ENCODE data around the gene TBC1D10B.

The TBC1D10B gene, protein sequence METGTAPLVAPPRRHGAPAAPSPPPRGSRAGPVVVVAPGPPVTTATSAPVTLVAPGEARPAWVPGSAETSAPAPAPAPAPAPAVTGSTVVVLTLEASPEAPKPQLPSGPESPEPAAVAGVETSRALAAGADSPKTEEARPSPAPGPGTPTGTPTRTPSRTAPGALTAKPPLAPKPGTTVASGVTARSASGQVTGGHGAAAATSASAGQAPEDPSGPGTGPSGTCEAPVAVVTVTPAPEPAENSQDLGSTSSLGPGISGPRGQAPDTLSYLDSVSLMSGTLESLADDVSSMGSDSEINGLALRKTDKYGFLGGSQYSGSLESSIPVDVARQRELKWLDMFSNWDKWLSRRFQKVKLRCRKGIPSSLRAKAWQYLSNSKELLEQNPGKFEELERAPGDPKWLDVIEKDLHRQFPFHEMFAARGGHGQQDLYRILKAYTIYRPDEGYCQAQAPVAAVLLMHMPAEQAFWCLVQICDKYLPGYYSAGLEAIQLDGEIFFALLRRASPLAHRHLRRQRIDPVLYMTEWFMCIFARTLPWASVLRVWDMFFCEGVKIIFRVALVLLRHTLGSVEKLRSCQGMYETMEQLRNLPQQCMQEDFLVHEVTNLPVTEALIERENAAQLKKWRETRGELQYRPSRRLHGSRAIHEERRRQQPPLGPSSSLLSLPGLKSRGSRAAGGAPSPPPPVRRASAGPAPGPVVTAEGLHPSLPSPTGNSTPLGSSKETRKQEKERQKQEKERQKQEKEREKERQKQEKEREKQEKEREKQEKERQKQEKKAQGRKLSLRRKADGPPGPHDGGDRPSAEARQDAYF

DNA sequence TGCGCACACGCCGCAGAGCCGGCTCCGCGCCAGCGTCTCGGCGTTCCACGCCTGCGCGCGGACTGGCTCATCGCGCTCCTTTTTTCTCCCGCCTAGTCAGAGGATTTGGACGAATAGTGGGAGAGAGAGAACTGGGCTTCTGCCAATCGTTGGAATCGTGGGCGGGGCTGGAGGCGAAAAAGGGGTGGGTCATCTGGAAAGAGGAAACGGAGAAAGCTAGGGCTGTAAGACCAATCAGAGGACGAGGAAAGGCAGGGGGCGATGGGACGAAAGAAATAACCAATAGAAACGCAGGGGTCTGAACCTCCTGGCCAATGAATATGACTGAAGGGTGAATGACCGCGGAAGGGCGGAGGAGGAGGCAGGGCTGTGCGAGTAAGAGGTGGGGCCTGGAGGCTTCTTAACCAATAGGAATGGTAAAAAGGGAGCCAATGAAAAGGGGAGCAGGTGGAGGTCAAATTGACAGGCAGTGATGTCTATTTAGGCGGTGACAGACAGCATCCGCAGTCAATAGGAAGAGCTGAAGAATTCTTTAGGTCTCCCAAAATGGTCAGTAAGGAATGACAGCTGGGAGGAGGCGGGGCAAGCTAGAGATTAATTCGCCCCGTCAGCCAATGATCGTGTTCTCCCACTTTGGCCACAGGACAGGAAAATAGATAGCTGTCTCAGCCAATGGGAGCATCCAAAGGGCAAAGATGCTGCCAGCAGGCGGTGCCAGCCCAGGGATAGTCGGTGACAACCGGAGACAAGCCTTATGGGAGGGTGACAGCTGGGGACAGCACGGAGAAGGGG is at the start of gene TBC1D10B:
Gene TBC1D10B (minus strand): TSS at position 39 of the 792 bp plus-strand sequence. CDS start 311 bp downstream, outside the sequence.
- Histone ChIP-seq H3K9ac (ENCODE audit: low read depth in 1 of 2, low read length in 2 of 2) (peak within 1 kb of the TSS; percentile 75), H3K27ac (ENCODE audit: low read depth in 2 of 2, low read length in 2 of 2) (peak within 1 kb of the TSS; percentile 82 to 87), H3K9me3 (ENCODE audit: control insufficient read depth in 2 of 2, low read length in 2 of 2) (no peaks in the 10 kb centered on the region), H3K36me3 (ENCODE audit: control insufficient read depth in 2 of 2, insufficient read depth in 2 of 2, low read length in 2 of 2) (peaks cover 0 to 2% of the 10 kb centered on the region in 2 donors), H3K27me3 (ENCODE audit: control insufficient read depth in 2 of 2, insufficient read depth in 2 of 2, low read length in 2 of 2) (no peaks in the 10 kb centered on the region), H3K4me1 (ENCODE audit: control insufficient read depth in 2 of 2, insufficient read depth in 2 of 2, low read length in 2 of 2) (peaks cover 24 to 32% of the 10 kb centered on the region in 2 donors), H3K4me3 (ENCODE audit: low read length in 2 of 2) (peak within 1 kb of the TSS; percentile 70 to 84)

DNA sequence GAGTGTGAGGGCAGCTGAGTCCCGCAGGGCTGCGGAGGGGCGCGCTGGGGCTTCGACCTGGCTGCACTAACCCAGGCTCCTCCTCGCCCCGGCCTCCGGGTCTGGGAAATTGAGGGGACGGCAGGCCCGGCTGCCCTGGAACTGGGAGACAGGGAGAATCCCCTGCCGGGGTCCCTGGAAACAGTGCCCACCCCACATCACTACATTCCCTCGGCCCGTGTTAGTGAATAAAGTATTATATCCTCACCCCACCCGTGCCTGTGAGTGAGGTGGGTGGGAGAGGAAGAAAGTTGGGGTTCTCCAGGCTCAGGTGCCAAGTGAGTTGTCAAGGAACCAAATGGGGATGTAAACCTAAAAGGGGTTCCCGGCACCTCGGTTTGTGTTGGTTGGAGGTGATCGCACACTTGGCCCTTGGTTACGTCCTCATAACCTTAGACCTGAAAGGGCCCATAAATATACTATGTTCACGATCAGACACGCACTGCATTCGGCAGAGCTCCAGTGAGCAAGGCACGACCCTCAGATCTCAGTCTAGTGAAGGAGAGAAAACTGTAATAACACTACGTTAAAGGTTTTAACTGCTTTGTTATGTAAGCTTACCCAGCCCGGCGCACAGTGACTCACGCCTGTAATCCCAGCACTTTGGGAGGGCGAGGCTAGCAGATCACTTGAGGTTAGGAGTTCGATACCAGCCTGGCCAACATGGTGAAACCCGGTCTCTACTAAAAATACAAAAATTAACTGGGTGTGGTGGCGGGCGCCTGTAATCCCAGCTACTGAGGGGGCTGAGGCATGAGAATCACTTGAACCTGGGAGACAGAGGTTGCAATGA is 48.3 kb upstream of the TBC1D10B start:
- Histone ChIP-seq H3K4me3 (ENCODE audit: low read length in 2 of 2) (peak overlapping the region; percentile 70 to 73), H3K9ac (ENCODE audit: low read depth in 1 of 2, low read length in 2 of 2) (peak overlapping the region; percentile 72 to 82), H3K27ac (ENCODE audit: low read depth in 2 of 2, low read length in 2 of 2) (peak overlapping the region; percentile 88 to 90), H3K36me3 (ENCODE audit: control insufficient read depth in 2 of 2, insufficient read depth in 2 of 2, low read length in 2 of 2) (peaks cover 20 to 22% of the 10 kb centered on the region in 2 donors), H3K4me1 (ENCODE audit: control insufficient read depth in 2 of 2, insufficient read depth in 2 of 2, low read length in 2 of 2) (peaks cover 9 to 15% of the 10 kb centered on the region in 2 donors), H3K9me3 (ENCODE audit: control insufficient read depth in 2 of 2, low read length in 2 of 2) (no peaks in the 10 kb centered on the region), H3K27me3 (ENCODE audit: control insufficient read depth in 2 of 2, insufficient read depth in 2 of 2, low read length in 2 of 2) (no peaks in the 10 kb centered on the region)

DNA sequence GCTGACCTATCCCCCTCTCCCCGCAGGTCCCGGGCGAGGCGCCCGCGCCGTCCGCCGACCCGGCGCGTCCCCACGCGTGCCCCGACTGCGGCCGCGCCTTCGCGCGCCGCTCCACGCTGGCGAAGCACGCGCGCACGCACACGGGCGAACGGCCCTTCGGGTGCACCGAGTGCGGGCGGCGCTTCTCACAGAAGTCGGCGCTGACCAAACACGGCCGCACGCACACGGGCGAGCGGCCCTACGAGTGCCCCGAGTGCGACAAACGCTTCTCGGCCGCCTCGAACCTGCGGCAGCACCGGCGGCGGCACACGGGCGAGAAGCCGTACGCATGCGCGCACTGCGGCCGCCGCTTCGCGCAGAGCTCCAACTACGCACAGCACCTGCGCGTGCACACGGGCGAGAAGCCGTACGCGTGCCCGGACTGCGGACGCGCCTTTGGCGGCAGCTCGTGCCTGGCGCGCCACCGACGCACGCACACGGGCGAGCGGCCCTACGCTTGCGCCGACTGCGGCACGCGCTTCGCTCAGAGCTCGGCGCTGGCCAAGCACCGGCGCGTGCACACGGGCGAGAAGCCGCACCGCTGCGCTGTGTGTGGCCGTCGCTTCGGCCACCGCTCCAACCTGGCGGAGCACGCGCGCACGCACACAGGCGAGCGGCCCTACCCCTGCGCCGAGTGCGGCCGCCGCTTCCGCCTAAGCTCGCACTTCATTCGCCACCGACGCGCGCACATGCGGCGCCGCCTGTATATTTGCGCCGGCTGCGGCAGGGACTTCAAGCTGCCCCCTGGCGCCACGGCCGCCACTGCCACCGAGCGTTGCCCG is 47.4 kb upstream of the TBC1D10B start:
- Histone ChIP-seq H3K27ac (ENCODE audit: low read depth in 2 of 2, low read length in 2 of 2) (peak overlapping the region; percentile 88 to 90), H3K9ac (ENCODE audit: low read depth in 1 of 2, low read length in 2 of 2) (peak overlapping the region; percentile 72 to 82), H3K4me3 (ENCODE audit: low read length in 2 of 2) (peak overlapping the region; percentile 70 to 73), H3K36me3 (ENCODE audit: control insufficient read depth in 2 of 2, insufficient read depth in 2 of 2, low read length in 2 of 2) (peaks cover 20 to 21% of the 10 kb centered on the region in 2 donors), H3K9me3 (ENCODE audit: control insufficient read depth in 2 of 2, low read length in 2 of 2) (no peaks in the 10 kb centered on the region), H3K4me1 (ENCODE audit: control insufficient read depth in 2 of 2, insufficient read depth in 2 of 2, low read length in 2 of 2) (peaks cover 9 to 15% of the 10 kb centered on the region in 2 donors), H3K27me3 (ENCODE audit: control insufficient read depth in 2 of 2, insufficient read depth in 2 of 2, low read length in 2 of 2) (no peaks in the 10 kb centered on the region)

DNA sequence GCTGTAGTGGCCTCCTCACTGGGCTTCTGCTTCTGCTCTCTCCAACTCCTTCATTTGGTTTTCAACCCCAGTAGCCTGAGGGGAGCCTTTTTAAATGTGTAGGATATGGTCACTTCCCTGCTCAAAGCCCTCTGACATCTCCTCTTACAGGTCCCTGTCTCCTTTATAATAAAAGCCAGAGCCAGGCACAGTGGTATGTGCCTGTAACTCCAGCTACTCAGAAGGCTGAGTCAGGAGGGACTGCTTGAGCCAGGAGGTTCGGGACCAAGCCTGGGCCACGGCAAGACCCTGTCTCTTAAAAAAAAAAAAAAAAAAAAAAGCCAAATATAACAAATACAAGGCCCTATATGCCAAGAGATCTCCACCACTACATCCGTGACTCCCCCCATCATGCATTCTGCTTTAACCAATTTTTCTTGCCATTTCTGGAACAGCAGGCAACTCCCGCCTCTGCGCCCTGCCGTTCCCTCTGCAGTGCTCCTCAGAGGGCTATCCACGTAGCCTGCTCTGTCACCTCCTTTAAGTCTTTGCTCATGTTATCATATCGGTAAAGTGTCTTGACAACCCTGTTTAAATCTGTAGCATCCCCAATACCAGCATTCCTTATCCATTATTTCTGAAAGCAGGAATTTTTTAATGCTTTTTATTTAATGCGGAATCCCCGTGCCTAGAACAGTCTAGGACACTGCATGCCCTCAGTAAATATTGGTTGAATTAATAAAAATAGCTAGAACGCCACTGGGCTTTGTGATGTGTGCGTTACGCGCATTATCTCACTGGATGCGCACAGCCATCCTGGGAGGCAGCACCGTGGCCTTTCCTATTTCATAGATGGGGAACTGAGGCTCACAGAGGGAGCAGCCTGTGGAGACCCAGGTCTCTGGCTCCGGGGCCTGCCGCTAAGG is 46.6 kb upstream of the TBC1D10B start:
- Histone ChIP-seq H3K4me3 (ENCODE audit: low read length in 2 of 2) (peak overlapping the region; percentile 70 to 73), H3K4me1 (ENCODE audit: control insufficient read depth in 2 of 2, insufficient read depth in 2 of 2, low read length in 2 of 2) (peaks cover 9 to 15% of the 10 kb centered on the region in 2 donors), H3K9ac (ENCODE audit: low read depth in 1 of 2, low read length in 2 of 2) (peak overlapping the region; percentile 72 to 82), H3K27me3 (ENCODE audit: control insufficient read depth in 2 of 2, insufficient read depth in 2 of 2, low read length in 2 of 2) (no peaks in the 10 kb centered on the region), H3K27ac (ENCODE audit: low read depth in 2 of 2, low read length in 2 of 2) (peak overlapping the region; percentile 88 to 90), H3K9me3 (ENCODE audit: control insufficient read depth in 2 of 2, low read length in 2 of 2) (no peaks in the 10 kb centered on the region), H3K36me3 (ENCODE audit: control insufficient read depth in 2 of 2, insufficient read depth in 2 of 2, low read length in 2 of 2) (peaks cover 17 to 26% of the 10 kb centered on the region in 2 donors)

DNA sequence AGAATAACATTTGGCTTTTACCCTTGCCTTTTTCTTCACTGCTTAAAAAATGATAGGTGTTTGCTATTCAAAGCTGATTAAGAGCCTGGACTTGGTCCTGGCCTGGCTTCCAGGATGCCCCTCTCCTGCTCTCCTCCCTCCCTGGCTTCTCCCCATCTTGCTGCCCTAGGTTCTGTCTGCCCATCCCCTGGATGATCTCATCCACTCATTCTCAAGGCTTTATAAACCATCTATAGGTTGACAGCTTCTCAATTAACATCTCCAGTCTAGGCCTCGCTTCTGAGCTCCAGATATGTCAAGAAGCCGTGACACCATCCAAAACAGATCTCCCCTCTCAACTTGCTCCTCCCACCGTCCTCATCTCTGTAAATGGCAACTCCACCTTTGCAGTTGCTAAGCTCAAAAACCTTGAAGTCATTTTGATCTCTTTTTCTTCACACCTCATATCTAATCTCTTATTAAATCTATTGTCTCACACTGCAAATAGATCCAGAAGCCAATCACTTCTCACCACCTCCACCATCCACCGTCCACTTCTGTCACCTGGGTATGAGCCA is 45.8 kb upstream of the TBC1D10B start:
- H3K27me3 ChIP-seq (ENCODE audit: control insufficient read depth in 2 of 2, insufficient read depth in 2 of 2, low read length in 2 of 2) = no peaks in the 10 kb centered on the region
- H3K36me3 ChIP-seq (ENCODE audit: control insufficient read depth in 2 of 2, insufficient read depth in 2 of 2, low read length in 2 of 2) = peaks cover 11 to 27% of the 10 kb centered on the region in 2 donors
- peaks cover 9 to 15% of the 10 kb centered on the region in 2 donors for H3K4me1 ChIP-seq (ENCODE audit: control insufficient read depth in 2 of 2, insufficient read depth in 2 of 2, low read length in 2 of 2)
- H3K9me3 ChIP-seq (ENCODE audit: control insufficient read depth in 2 of 2, low read length in 2 of 2) = no peaks in the 10 kb centered on the region
- no peak overlapping the region for H3K9ac ChIP-seq (ENCODE audit: low read depth in 1 of 2, low read length in 2 of 2)
- no peak overlapping the region for H3K4me3 ChIP-seq (ENCODE audit: low read length in 2 of 2)
- H3K27ac ChIP-seq (ENCODE audit: low read depth in 2 of 2, low read length in 2 of 2) = no peak overlapping the region

DNA sequence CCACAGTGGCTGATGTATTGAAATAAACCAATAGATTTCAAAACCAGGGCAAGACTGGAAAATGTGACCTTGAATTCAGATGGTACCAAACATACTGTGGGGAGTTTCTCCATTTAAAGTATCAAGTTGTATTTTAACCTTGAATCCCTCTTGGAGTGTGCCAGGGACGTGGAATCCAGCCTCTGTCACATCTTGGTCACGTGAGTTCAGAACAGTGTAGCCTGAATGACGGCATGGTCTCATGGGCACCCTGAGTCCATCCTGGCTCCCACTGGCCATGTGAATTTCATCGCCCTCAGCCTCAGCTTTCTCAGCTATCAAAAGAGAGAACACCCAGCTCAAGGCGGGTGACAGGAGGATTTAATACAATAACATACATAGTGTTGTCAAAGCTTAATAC is 43.9 kb upstream of the TBC1D10B start:
- Histone ChIP-seq H3K9ac (ENCODE audit: low read depth in 1 of 2, low read length in 2 of 2) (no peak overlapping the region), H3K27ac (ENCODE audit: low read depth in 2 of 2, low read length in 2 of 2) (no peak overlapping the region), H3K4me3 (ENCODE audit: low read length in 2 of 2) (no peak overlapping the region), H3K27me3 (ENCODE audit: control insufficient read depth in 2 of 2, insufficient read depth in 2 of 2, low read length in 2 of 2) (no peaks in the 10 kb centered on the region), H3K36me3 (ENCODE audit: control insufficient read depth in 2 of 2, insufficient read depth in 2 of 2, low read length in 2 of 2) (peaks cover 3 to 18% of the 10 kb centered on the region in 2 donors), H3K4me1 (ENCODE audit: control insufficient read depth in 2 of 2, insufficient read depth in 2 of 2, low read length in 2 of 2) (peaks cover 12 to 23% of the 10 kb centered on the region in 2 donors), H3K9me3 (ENCODE audit: control insufficient read depth in 2 of 2, low read length in 2 of 2) (no peaks in the 10 kb centered on the region)

DNA sequence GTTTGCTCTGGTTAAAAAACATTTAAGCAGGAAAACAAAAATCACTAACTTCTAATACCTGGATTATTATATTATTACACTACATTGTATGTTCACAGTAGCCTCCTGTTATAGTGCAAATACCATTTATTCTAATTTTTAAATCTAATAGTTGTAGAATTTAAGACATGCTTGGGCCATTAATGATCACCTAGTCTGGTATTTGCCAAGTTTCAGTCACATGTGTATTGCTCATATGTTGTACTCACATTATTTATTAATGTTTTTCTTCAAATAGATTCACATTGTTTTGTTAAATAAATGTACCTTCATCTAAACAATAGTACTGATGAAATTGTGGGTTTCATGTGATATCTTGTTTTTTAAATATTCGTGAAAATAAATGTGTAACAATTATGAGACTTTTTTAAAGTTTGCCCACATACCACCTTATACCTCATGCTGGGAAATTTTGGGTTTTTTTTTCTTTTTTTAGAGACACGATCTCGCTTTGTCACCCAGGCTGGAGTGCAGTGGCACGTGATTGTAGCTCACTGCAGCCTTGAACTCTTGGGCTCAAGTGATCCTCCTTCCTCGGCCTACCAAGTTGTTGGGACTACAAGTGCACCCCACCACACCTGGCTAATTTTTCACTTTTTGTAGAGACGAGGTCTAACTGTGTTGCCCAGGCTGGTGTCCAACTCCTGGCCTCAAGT is 43.0 kb upstream of the TBC1D10B start:
- H3K9me3 ChIP-seq (ENCODE audit: control insufficient read depth in 2 of 2, low read length in 2 of 2) = no peaks in the 10 kb centered on the region
- H3K27me3 ChIP-seq (ENCODE audit: control insufficient read depth in 2 of 2, insufficient read depth in 2 of 2, low read length in 2 of 2) = no peaks in the 10 kb centered on the region
- no peak overlapping the region for H3K9ac ChIP-seq (ENCODE audit: low read depth in 1 of 2, low read length in 2 of 2)
- H3K36me3 ChIP-seq (ENCODE audit: control insufficient read depth in 2 of 2, insufficient read depth in 2 of 2, low read length in 2 of 2) = peaks cover 3 to 18% of the 10 kb centered on the region in 2 donors
- H3K4me1 ChIP-seq (ENCODE audit: control insufficient read depth in 2 of 2, insufficient read depth in 2 of 2, low read length in 2 of 2) = peaks cover 12 to 23% of the 10 kb centered on the region in 2 donors
- H3K4me3 ChIP-seq (ENCODE audit: low read length in 2 of 2) = no peak overlapping the region
- H3K27ac ChIP-seq (ENCODE audit: low read depth in 2 of 2, low read length in 2 of 2) = no peak overlapping the region
